ENCODE measurements around the gene NUP85.

NUP85 gene

GRCh38 chr17:75225016-75225415, 19.5 kb downstream of the NUP85 start:
- Histone ChIP-seq H3K4me1 (ENCODE audit: control insufficient read depth, insufficient read depth, low read depth, low read length) (no peaks in the 10 kb centered on the region), H2BK12ac (ENCODE audit: low read length in 2 of 2) (no peak overlapping the region), H4K8ac (ENCODE audit: low read length) (no peak overlapping the region), H2BK120ac (ENCODE audit: low read depth, low read length) (no peak overlapping the region), H3K79me1 (replicated peaks; ENCODE audit: low read length, poor library complexity, severe bottlenecking) (peaks cover 15% of the 10 kb centered on the region), H3K4ac (ENCODE audit: low read depth in 1 of 2, low read length in 2 of 2) (no peak overlapping the region), H4K91ac (ENCODE audit: low read length) (no peak overlapping the region), H3K9me3 (ENCODE audit: control insufficient read depth, low read length) (no peaks in the 10 kb centered on the region), H3K36me3 (ENCODE audit: control insufficient read depth in 1 of 2, insufficient read depth in 2 of 2, low read depth in 1 of 2, low read length in 2 of 2) (peaks cover 39 to 61% of the 10 kb centered on the region in 2 experiments), H3K23ac (ENCODE audit: low read length in 2 of 2) (no peak overlapping the region), H3K14ac (ENCODE audit: low read length in 2 of 2) (no peak overlapping the region), H3K27me3 (ENCODE audit: control insufficient read depth in 1 of 2, insufficient read depth in 1 of 2, low read length in 2 of 2) (no peaks in the 10 kb centered on the region), H2BK5ac (ENCODE audit: low read depth, low read length, poor library complexity, severe bottlenecking) (no peak overlapping the region), H2BK15ac (ENCODE audit: low read depth, poor library complexity, severe bottlenecking) (no peak overlapping the region), H3K9ac (ENCODE audit: low read length) (no peak overlapping the region), H3K4me3 (ENCODE audit: insufficient read depth in 1 of 2, low read depth in 1 of 2, low read length in 2 of 2) (no peak overlapping the region), H3K18ac (ENCODE audit: low read depth in 1 of 2, low read length in 2 of 2) (no peak overlapping the region), H3K27ac (ENCODE audit: low read length, poor library complexity, severe bottlenecking) (no peak overlapping the region), H2AK5ac (ENCODE audit: low read length, severe bottlenecking) (no peak overlapping the region), H2AFZ (ENCODE audit: low read depth, low read length) (no peak overlapping the region), H3K4me2 (ENCODE audit: low read length, poor library complexity, severe bottlenecking) (no peak overlapping the region)
- WGBS: 90% methylated on average over 14 of the region's 14 CpGs
- no peak for DNase-seq

- Histone ChIP-seq H3K9ac (ENCODE audit: low read length) (peak overlapping the region; percentile 52), H2AFZ (ENCODE audit: low read depth, low read length) (no peak overlapping the region), H3K23ac (ENCODE audit: low read length in 2 of 2) (no peak overlapping the region), H2BK5ac (ENCODE audit: low read depth, low read length, poor library complexity, severe bottlenecking) (no peak overlapping the region), H3K18ac (ENCODE audit: low read depth in 1 of 2, low read length in 2 of 2) (no peak overlapping the region), H2BK15ac (ENCODE audit: low read depth, poor library complexity, severe bottlenecking) (no peak overlapping the region), H3K14ac (ENCODE audit: low read length in 2 of 2) (no peak overlapping the region), H3K36me3 (ENCODE audit: control insufficient read depth in 1 of 2, insufficient read depth in 2 of 2, low read depth in 1 of 2, low read length in 2 of 2) (peaks cover 62 to 71% of the 10 kb centered on the region in 2 experiments), H3K27me3 (ENCODE audit: control insufficient read depth in 1 of 2, insufficient read depth in 1 of 2, low read length in 2 of 2) (no peaks in the 10 kb centered on the region), H4K91ac (ENCODE audit: low read length) (no peak overlapping the region), H2AK5ac (ENCODE audit: low read length, severe bottlenecking) (no peak overlapping the region), H3K4me3 (ENCODE audit: insufficient read depth in 1 of 2, low read depth in 1 of 2, low read length in 2 of 2) (no peak overlapping the region), H3K4me2 (ENCODE audit: low read length, poor library complexity, severe bottlenecking) (no peak overlapping the region), H2BK120ac (ENCODE audit: low read depth, low read length) (no peak overlapping the region), H3K79me1 (replicated peaks; ENCODE audit: low read length, poor library complexity, severe bottlenecking) (peaks cover 24% of the 10 kb centered on the region), H3K4me1 (ENCODE audit: control insufficient read depth, insufficient read depth, low read depth, low read length) (no peaks in the 10 kb centered on the region), H3K4ac (ENCODE audit: low read depth in 1 of 2, low read length in 2 of 2) (no peak overlapping the region), H3K9me3 (ENCODE audit: control insufficient read depth, low read length) (no peaks in the 10 kb centered on the region), H4K8ac (ENCODE audit: low read length) (no peak overlapping the region), H3K27ac (ENCODE audit: low read length, poor library complexity, severe bottlenecking) (no peak overlapping the region), H2BK12ac (ENCODE audit: low read length in 2 of 2) (no peak overlapping the region)
- DNase-seq: no peak
- WGBS: 97% methylated on average over 3 of the region's 5 CpGs
Observed at GRCh38 chr17:75227729-75228128, 22.2 kb downstream of the NUP85 start.

- H2BK15ac ChIP-seq (ENCODE audit: low read depth, poor library complexity, severe bottlenecking): no peak overlapping the region
- H3K9ac ChIP-seq (ENCODE audit: low read length): peak overlapping the region; percentile 52
- no peak overlapping the region for H3K23ac ChIP-seq (ENCODE audit: low read length in 2 of 2)
- H3K79me1 ChIP-seq (replicated peaks; ENCODE audit: low read length, poor library complexity, severe bottlenecking): peaks cover 27% of the 10 kb centered on the region
- DNase-seq: no peak
- no peak overlapping the region for H3K27ac ChIP-seq (ENCODE audit: low read length, poor library complexity, severe bottlenecking)
- H3K4me3 ChIP-seq (ENCODE audit: insufficient read depth in 1 of 2, low read depth in 1 of 2, low read length in 2 of 2): no peak overlapping the region
- no peak overlapping the region for H2AK5ac ChIP-seq (ENCODE audit: low read length, severe bottlenecking)
- no peak overlapping the region for H2BK12ac ChIP-seq (ENCODE audit: low read length in 2 of 2)
- peaks cover 66 to 73% of the 10 kb centered on the region in 2 experiments for H3K36me3 ChIP-seq (ENCODE audit: control insufficient read depth in 1 of 2, insufficient read depth in 2 of 2, low read depth in 1 of 2, low read length in 2 of 2)
- H3K4me2 ChIP-seq (ENCODE audit: low read length, poor library complexity, severe bottlenecking): no peak overlapping the region
- no peak overlapping the region for H2AFZ ChIP-seq (ENCODE audit: low read depth, low read length)
- H4K8ac ChIP-seq (ENCODE audit: low read length): no peak overlapping the region
- H3K9me3 ChIP-seq (ENCODE audit: control insufficient read depth, low read length): no peaks in the 10 kb centered on the region
- H3K27me3 ChIP-seq (ENCODE audit: control insufficient read depth in 1 of 2, insufficient read depth in 1 of 2, low read length in 2 of 2): no peaks in the 10 kb centered on the region
- no peak overlapping the region for H2BK5ac ChIP-seq (ENCODE audit: low read depth, low read length, poor library complexity, severe bottlenecking)
- H3K4me1 ChIP-seq (ENCODE audit: control insufficient read depth, insufficient read depth, low read depth, low read length): no peaks in the 10 kb centered on the region
- H3K14ac ChIP-seq (ENCODE audit: low read length in 2 of 2): no peak overlapping the region
- H3K18ac ChIP-seq (ENCODE audit: low read depth in 1 of 2, low read length in 2 of 2): no peak overlapping the region
- H4K91ac ChIP-seq (ENCODE audit: low read length): no peak overlapping the region
- no peak overlapping the region for H2BK120ac ChIP-seq (ENCODE audit: low read depth, low read length)
- H3K4ac ChIP-seq (ENCODE audit: low read depth in 1 of 2, low read length in 2 of 2): no peak overlapping the region
- WGBS: 79% methylated on average over 1 of the region's 2 CpGs
Observed at GRCh38 chr17:75228305-75228704, 22.8 kb downstream of the NUP85 start.

GRCh38 chr17:75228847-75229246, 23.4 kb downstream of the NUP85 start:
- Histone ChIP-seq H2BK15ac (ENCODE audit: low read depth, poor library complexity, severe bottlenecking) (no peak overlapping the region), H4K8ac (ENCODE audit: low read length) (no peak overlapping the region), H3K36me3 (ENCODE audit: control insufficient read depth in 1 of 2, insufficient read depth in 2 of 2, low read depth in 1 of 2, low read length in 2 of 2) (peaks cover 66 to 74% of the 10 kb centered on the region in 2 experiments), H2AK5ac (ENCODE audit: low read length, severe bottlenecking) (no peak overlapping the region), H2BK120ac (ENCODE audit: low read depth, low read length) (no peak overlapping the region), H3K14ac (ENCODE audit: low read length in 2 of 2) (no peak overlapping the region), H3K4me1 (ENCODE audit: control insufficient read depth, insufficient read depth, low read depth, low read length) (no peaks in the 10 kb centered on the region), H3K4me2 (ENCODE audit: low read length, poor library complexity, severe bottlenecking) (no peak overlapping the region), H2BK5ac (ENCODE audit: low read depth, low read length, poor library complexity, severe bottlenecking) (no peak overlapping the region), H4K91ac (ENCODE audit: low read length) (no peak overlapping the region), H3K27ac (ENCODE audit: low read length, poor library complexity, severe bottlenecking) (no peak overlapping the region), H3K18ac (ENCODE audit: low read depth in 1 of 2, low read length in 2 of 2) (no peak overlapping the region), H2AFZ (ENCODE audit: low read depth, low read length) (no peak overlapping the region), H3K79me1 (replicated peaks; ENCODE audit: low read length, poor library complexity, severe bottlenecking) (peaks cover 26% of the 10 kb centered on the region), H3K4ac (ENCODE audit: low read depth in 1 of 2, low read length in 2 of 2) (no peak overlapping the region), H3K9me3 (ENCODE audit: control insufficient read depth, low read length) (no peaks in the 10 kb centered on the region), H3K9ac (ENCODE audit: low read length) (peak overlapping the region; percentile 52), H3K23ac (ENCODE audit: low read length in 2 of 2) (no peak overlapping the region), H3K4me3 (ENCODE audit: insufficient read depth in 1 of 2, low read depth in 1 of 2, low read length in 2 of 2) (no peak overlapping the region), H2BK12ac (ENCODE audit: low read length in 2 of 2) (no peak overlapping the region), H3K27me3 (ENCODE audit: control insufficient read depth in 1 of 2, insufficient read depth in 1 of 2, low read length in 2 of 2) (no peaks in the 10 kb centered on the region)
- no peak for DNase-seq
- 98% methylated on average over 4 of the region's 4 CpGs for WGBS

Measured in mesenchymal stem cell (in vitro differentiated cells and primary cell).